Endothelial cell of umbilical vein (primary cell): Measurements from ENCODE around the gene MSH3.

Source experiments
- CTCF ChIP-seq, 2 donors: IDR thresholded peaks; 1 replicate in 1 of 2; 2 replicates in 1 of 2; pipeline ENCODE4 v1.5.1; 2011; ENCODE audit warnings: low read length in 2 of 2, mild to moderate bottlenecking in 2 of 2, moderate library complexity in 2 of 2, control low read depth in 1 of 2, inconsistent platforms in 1 of 2, low read depth in 1 of 2; ENCODE audit not compliant: insufficient read depth in 1 of 2; ENCODE audit errors: extremely low read depth in 1 of 2
- FOS ChIP-seq: IDR thresholded peaks from 2 replicates; pipeline ENCODE4 v1.6.1; 2011; ENCODE audit warnings: mild to moderate bottlenecking, low read length, moderate library complexity, borderline replicate concordance; ENCODE audit not compliant: insufficient read depth
- POLR2A ChIP-seq: IDR thresholded peaks from 2 replicates; pipeline ENCODE4 v1.6.1; 2012; ENCODE audit warnings: low read depth, mild to moderate bottlenecking, control low read depth, low read length
- POLR2AphosphoS5 ChIP-seq: IDR thresholded peaks from 2 replicates; pipeline ENCODE4 v1.6.1; 2012; ENCODE audit warnings: low read depth, mild to moderate bottlenecking, control low read depth, low read length, moderate library complexity; ENCODE audit not compliant: insufficient read depth

GRCh38 chr5:80798633-80799032 lies 144.2 kb downstream of the MSH3 start:
- no peak for TF ChIP-seq CTCF (IDR thresholded peaks at IDR 0.05; ENCODE audit: extremely low read depth in 1 of 2, insufficient read depth in 1 of 2, low read depth in 1 of 2, low read length in 2 of 2)
- no peak for TF ChIP-seq FOS
- TF ChIP-seq POLR2A: no peak
- no peak for TF ChIP-seq POLR2AphosphoS5
